ENCODE data around the gene SNED1.
"Not testable (repeated sequence)": the region's sequence is repeated elsewhere in the genome, so short reads cannot be mapped to it uniquely, and the experiment has no call there.

The SNED1 gene

GRCh38 chr2:241088791-241089732, 90.6 kb downstream of the SNED1 start:
- DNase-seq: no peak

DNA sequence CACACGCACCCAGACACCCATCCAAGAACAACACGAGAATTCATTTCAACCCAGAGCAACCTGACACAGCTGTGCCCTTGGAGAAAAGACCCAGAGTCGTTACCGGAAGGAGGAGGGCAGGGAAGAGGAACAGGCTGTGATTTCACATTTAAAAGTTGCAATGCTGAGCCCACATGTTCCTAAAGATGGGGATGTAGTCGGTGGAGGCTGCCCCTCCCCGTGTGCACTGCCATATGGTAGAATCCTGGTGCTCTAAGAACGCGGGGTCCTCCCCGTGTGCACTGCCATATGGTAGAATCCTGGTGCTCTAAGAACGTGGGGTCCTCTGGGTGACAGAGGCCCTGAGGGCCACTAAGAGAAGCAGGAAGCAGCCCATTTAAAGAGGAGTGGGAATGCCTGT, 92.8 kb downstream of the SNED1 start:
- DNase-seq: no peak

- DNase-seq: no peak
These were observed 93.5 kb downstream of the SNED1 start for GRCh38 chr2:241091734-241092445.

- no peak for DNase-seq
These were observed 94.3 kb downstream of the SNED1 start for GRCh38 chr2:241092677-241093076.

- DNase-seq: not testable (repeated sequence)
These were observed 94.8 kb downstream of the SNED1 start for GRCh38 chr2:241093133-241093781.

- DNase-seq: no peak
These were observed 95.8 kb downstream of the SNED1 start for GRCh38 chr2:241094172-241094571.

DNA sequence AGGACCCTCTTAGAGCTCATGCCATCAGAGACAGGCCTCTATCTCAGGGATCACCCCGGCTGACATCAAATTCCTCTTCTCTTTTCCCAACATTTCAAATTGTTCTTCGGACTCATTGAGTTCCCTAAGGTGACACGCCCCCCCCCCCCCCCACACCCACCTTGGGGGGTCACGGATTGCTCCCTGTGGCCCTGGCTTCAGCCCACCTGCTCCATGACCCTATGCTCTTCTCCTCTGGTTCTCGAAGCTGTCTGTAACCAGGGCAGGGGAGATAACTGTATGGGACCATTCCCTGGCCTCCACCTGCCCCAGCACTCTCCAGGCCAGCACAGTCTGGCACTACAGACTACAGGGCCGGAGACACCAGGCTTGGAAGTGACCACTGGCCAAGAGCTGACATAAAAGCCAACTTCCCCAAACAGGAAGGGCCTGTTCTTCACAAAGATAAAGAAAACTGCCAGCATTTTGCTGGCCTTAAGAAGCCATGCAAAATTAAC, 96.6 kb downstream of the SNED1 start:
- no peak for DNase-seq

- DNase-seq: no peak
These were observed 97.3 kb downstream of the SNED1 start for GRCh38 chr2:241095594-241096290.

DNA sequence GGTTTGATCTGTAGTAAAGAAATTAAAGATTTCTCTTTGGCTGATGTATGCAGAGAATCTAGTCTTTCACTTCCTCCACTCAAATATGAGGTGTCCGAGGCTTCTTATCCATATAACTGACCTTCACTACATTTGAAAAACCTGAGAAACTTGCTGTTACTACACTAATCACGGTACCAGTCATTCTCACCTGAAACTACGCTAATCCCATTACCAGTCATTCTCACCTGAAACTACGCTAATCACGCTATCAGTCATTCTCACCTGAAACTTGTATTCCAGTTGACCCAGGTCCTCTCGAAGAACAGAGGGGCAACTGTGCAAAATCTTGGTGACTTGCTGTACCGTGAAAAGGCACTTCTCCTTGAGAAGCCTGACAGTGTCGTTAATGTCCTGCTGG, 98.6 kb downstream of the SNED1 start:
- DNase-seq: no peak

- DNase-seq: no peak
These were observed 100.8 kb downstream of the SNED1 start for GRCh38 chr2:241099246-241099645.

GRCh38 chr2:241102239-241102803, 103.9 kb downstream of the SNED1 start, which contains the start of gene MTERF4:
TSS of gene MTERF4 (minus strand) at chr2:241102287. CDS start at chr2:241102273, 14 bp downstream.
- DNase-seq: peak; percentile 44

- no peak for DNase-seq
These were observed 104.8 kb downstream of the SNED1 start for GRCh38 chr2:241103176-241103595.

DNA sequence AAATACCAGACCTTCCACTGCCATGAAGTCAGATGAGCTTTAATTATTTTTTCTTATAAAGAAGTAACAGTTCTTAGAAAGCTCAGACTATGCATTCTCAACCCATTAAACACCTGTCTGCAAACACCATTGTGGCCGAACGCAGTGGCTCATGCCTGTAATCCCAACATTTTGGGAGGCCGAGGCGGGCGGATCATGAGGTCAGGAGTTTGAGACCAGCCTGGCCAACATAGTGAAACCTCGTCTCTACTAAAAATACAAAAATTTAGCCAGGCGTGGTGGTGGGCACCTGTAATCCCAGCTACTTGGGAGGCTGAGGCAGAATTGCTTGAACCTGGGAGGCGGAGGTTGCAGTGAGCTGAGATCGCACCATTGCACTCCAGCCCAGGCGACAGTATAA, 106.2 kb downstream of the SNED1 start:
- not testable (repeated sequence) for DNase-seq

DNA sequence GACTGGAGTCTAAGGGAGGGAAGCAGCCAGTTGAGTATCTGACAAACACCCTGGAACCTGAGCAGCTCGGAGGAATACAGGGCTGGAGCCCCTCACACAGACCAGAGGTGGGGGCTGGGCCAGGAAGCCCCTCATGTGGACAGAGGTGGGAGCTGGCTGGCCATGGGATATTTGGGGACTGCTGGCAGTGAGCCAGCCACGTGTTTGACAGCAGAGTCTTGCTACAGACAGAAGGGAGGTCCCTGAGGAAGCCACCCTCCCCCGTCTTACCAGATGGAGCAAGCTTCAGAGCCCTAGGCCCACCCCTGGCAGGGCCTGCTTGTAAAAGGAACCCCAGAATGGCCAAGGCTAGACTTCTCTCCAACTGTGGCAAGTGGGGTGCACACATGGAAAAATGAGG, 107.2 kb downstream of the SNED1 start:
- DNase-seq: no peak

DNA sequence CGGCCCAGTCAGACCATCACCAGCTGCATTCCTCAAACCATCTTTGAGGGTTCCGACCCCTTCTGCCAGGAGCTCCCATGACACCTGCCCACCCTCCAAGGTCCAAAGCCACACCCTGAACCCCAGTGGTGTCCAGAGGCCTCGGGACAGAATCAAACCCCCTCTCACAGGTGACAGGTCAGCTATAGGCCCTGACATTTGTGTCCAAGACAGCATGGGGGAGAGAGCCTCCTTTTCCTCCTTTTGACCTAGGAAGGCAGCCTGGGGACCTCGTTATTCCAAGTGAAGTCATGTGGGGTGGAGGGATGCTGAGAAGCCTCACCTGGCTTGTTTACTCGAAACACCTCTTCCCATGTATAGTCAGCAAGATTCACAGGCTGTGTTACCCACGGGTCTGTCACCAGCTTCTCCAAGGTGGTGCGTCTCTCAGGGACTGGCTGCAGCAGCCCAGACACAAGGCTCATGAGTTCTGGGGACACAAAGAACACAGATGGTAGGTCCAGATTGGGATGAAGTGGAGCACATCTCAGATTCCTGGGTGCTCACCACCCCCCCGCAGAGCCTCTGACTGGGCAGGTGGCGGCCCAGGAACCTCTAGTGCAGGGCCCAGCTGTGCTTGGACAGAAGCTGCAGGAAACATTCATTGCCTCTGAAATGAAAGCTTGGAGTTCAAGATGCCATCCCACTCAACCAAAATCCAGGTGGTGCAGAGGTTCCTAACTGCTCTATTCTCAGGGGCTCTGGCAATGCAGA, 108.8 kb downstream of the SNED1 start:
- no peak for DNase-seq

- DNase-seq: no peak
These were observed 110.1 kb downstream of the SNED1 start for GRCh38 chr2:241108271-241109209.

DNA sequence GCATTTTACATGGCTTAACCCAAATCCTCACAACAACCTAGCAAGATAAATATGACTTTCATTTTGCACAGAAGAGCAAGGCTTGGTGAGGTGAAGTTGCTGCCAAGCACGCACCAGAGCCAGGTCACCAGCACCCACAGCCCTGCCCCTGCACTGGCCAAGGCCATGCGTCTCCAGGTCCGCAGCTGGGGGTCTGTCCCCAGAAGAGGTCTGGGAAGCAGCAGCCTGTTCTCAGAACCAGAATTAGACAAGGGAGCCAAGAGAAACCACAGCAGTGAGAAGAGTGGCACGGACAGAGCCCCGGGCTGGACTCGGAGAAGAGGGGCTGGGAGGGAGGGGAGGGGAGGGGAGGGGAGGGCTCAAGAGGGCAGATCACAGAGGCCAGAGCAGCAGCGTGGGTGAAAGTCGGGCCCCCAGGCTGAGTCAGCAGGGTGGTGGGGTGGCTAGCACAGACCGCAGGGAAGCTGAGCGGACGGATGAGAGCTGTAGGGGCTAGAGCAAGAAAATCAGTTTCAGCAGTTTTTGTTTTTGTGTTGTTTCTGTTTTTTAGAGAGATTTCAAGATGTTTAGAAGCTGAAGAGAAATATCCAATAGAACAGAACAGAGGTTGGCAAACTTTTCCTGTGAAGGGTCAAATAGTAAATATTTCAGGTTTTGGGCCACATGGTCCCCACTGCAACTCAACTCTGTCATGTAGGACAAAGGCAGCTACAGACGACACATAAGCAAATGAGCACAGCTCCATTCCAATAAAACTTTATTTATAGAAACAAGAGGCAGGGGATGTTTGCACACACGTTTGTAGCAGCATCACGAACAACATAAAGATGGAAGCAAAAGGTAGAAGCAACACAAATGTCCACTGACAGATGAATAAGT, 111.0 kb downstream of the SNED1 start:
- no peak for DNase-seq

- no peak for DNase-seq
These were observed 111.7 kb downstream of the SNED1 start for GRCh38 chr2:241110089-241110606.
